Breast epithelium (tissue), 4 donors: ENCODE data around the gene CA5B. TPM values are rescaled to one million over a fixed set of nuclear protein-coding genes. Genes with fewer than 3 reads are reported as not detected.

ENCODE experiments used
- DNase-seq, 2 donors: peaks; one replicate each; pipeline ENCODE4 v3.0.0-alpha.2; 2019; ENCODE audit warnings: low spot score in 2 of 2
- H3K27ac ChIP-seq, 2 donors: fragments of 200-600 bp; sonication (generic) in 1 of 2; one replicate each; pipeline ENCODE4 v1.5.1; 2016 to 2019; ENCODE audit warnings: mild to moderate bottlenecking in 1 of 2
- H3K27me3 ChIP-seq, 2 donors: fragments of 200-600 bp; sonication (generic) in 1 of 2; one replicate each; pipeline versions ENCODE4 v1.5.1 to v1.6.0; 2017 to 2019; ENCODE audit warnings: control low read depth in 1 of 2, mild to moderate bottlenecking in 1 of 2
- H3K36me3 ChIP-seq: fragments of 200-600 bp; one replicate; pipeline ENCODE4 v1.5.1; 2019
- H3K4me1 ChIP-seq, 2 donors: fragments of 200-600 bp; sonication (generic); one replicate each; pipeline ENCODE4 v1.5.1; 2016 to 2019; ENCODE audit warnings: control low read depth in 1 of 2
- H3K4me3 ChIP-seq, 3 donors: fragments of 200-600 bp; sonication (generic); 1 replicate in 2 of 3; 2 replicates in 1 of 3; pipeline ENCODE4 v1.5.1; 2016 to 2019; ENCODE audit warnings: mild to moderate bottlenecking in 3 of 3, moderate library complexity in 2 of 3
- H3K9me3 ChIP-seq, 2 donors: fragments of 200-600 bp; sonication (generic) in 1 of 2; one replicate each; pipeline ENCODE4 v1.5.1; 2016 to 2019; ENCODE audit warnings: control low read depth in 1 of 2
- CTCF ChIP-seq, 3 donors: fragments of 450-650 bp; IDR thresholded peaks; one replicate each; pipeline ENCODE4 v1.5.1; 2016 to 2017; ENCODE audit warnings: antibody characterized with exemption in 3 of 3, mild to moderate bottlenecking in 3 of 3, moderate library complexity in 3 of 3
- POLR2A ChIP-seq: fragments of 450-650 bp; IDR thresholded peaks from one replicate; pipeline ENCODE4 v1.6.1; 2016; ENCODE audit warnings: antibody characterized with exemption, mild to moderate bottlenecking, moderate library complexity
- POLR2AphosphoS5 ChIP-seq, 3 donors: sonication (generic); formaldehyde crosslinking; IDR thresholded peaks; one replicate each; pipeline ENCODE4 v1.6.1; 2017; ENCODE audit warnings: antibody characterized with exemption in 3 of 3
- intact Hi-C: fragments of 100-400 bp; cut with DNase I; formaldehyde crosslinking; loops from one replicate; pipeline ENCODE4 v1.15.1; 2023; ENCODE audit warnings: low total_unique reads
- total RNA-seq, 3 donors: library from RNA; depleted of rRNA; stranded (reverse); fragments of >200 nt; gene quantifications; one replicate each; pipeline ENCODE4 v1.1.0, GENCODE V29; 2016

Gene CA5B
- total RNA-seq, 3 donors from 2014 or later, result 16.1 to 23.0 (median 22.0) TPM

GRCh38 chrX:15714529-15714928 lies 23.5 kb upstream of the CA5B start:
- Histone ChIP-seq H3K9me3 (no peaks in the 10 kb centered on the region), H3K4me3 (no peak overlapping the region), H3K4me1 (no peaks in the 10 kb centered on the region), H3K27me3 (no peaks in the 10 kb centered on the region), H3K36me3 (no peaks in the 10 kb centered on the region), H3K27ac (no peak overlapping the region)
- intact Hi-C loops, result no loop called here
- no peak for DNase-seq
- TF ChIP-seq CTCF (IDR thresholded peaks at IDR 0.05) (no peak), POLR2AphosphoS5 (IDR thresholded peaks at IDR 0.05) (no peak)

DNA sequence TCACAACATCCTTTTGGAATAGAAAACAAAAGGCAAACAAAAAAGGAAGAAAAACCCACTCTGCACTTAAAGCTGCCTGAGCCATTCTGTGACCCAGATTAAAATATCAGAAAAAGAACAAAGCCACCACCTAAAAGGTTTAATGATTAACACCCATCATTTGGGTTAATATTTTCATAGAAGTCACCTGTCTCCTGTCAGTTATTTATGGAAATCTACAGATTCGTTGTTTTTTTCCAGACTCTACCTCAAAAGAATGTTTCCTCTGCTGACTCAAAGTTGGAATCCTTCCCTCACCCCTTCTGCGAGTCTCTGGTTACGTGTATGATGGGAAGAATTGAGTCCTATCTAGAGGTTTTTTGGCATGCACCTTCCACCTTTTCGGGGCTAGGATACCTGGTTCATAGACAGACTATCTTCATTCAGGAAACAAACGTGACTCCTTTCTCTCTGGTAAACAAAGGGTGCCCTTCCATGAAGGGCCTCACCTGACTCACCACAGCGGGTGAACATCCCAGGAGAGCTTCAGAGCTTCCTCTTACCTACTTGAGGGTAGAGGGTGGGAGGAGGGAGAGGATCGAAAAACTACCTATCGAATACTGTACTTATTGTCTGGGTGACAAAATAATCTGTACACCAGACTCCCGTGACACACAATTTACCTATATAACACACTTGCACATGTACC lies 19.6 kb upstream of the CA5B start:
- DNase-seq, result no peak
- TF ChIP-seq POLR2AphosphoS5 (IDR thresholded peaks at IDR 0.05) (no peak), POLR2A (no peak), CTCF (IDR thresholded peaks at IDR 0.05) (no peak)
- intact Hi-C loops, result no loop called here
- Histone ChIP-seq H3K27ac (no peak overlapping the region), H3K9me3 (no peaks in the 10 kb centered on the region), H3K4me1 (no peaks in the 10 kb centered on the region), H3K36me3 (no peaks in the 10 kb centered on the region), H3K27me3 (no peaks in the 10 kb centered on the region), H3K4me3 (no peak overlapping the region)

- TF ChIP-seq POLR2AphosphoS5 (IDR thresholded peaks at IDR 0.05) (no peak), CTCF (IDR thresholded peaks at IDR 0.05) (no peak), POLR2A (no peak)
- Histone ChIP-seq H3K36me3 (no peaks in the 10 kb centered on the region), H3K9me3 (no peaks in the 10 kb centered on the region), H3K27ac (no peak overlapping the region), H3K4me3 (no peak overlapping the region), H3K27me3 (no peaks in the 10 kb centered on the region), H3K4me1 (no peaks in the 10 kb centered on the region)
- no peak for DNase-seq
- intact Hi-C loops, result no loop called here
Measured at GRCh38 chrX:15719324-15719968, 18.6 kb upstream of the CA5B start.

GRCh38 chrX:15721911-15722310 lies 16.2 kb upstream of the CA5B start:
- Histone ChIP-seq H3K4me3 (no peak overlapping the region), H3K9me3 (no peaks in the 10 kb centered on the region), H3K36me3 (no peaks in the 10 kb centered on the region), H3K27ac (no peak overlapping the region), H3K4me1 (no peaks in the 10 kb centered on the region), H3K27me3 (no peaks in the 10 kb centered on the region)
- intact Hi-C loops, result no loop called here
- TF ChIP-seq CTCF (IDR thresholded peaks at IDR 0.05), result no peak
- TF ChIP-seq POLR2AphosphoS5 (IDR thresholded peaks at IDR 0.05), result no peak
- TF ChIP-seq POLR2A, result no peak
- no peak for DNase-seq

DNA sequence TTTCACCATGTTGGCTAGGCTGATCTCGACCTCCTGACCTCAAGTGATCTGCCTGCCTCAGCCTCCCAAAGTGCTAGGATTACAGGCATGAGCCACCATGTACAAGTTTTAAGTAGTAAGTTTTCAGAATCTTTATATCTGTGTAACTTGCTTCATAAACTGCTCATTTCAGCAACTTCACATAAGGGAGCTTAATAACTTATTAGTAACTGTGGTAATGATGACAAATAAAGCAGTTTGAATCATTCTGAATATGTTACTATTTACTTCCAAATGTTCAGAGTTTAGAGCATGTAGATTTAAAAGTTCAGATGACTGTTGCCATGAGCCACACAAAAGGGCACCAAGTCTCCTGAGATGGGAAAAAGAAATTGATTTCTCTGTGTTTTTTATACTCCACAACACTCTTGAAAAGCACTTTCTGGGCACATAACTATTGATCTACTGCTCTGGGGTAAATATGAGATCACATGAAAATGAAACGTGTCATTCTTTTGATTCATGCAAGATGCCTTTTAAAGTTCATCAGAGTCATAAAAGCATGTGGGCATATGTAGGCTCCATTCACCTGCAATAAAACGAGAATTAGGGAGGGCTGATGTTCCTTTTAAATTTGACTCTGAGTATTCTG lies 14.1 kb upstream of the CA5B start:
- TF ChIP-seq POLR2A (no peak), CTCF (IDR thresholded peaks at IDR 0.05) (no peak), POLR2AphosphoS5 (IDR thresholded peaks at IDR 0.05) (no peak)
- Histone ChIP-seq H3K36me3 (no peaks in the 10 kb centered on the region), H3K27me3 (no peaks in the 10 kb centered on the region), H3K4me3 (no peak overlapping the region), H3K9me3 (no peaks in the 10 kb centered on the region), H3K27ac (no peak overlapping the region), H3K4me1 (no peaks in the 10 kb centered on the region)
- intact Hi-C loops, result no loop called here
- DNase-seq, result no peak
